Peyer's patch (tissue), 4 donors: ENCODE results near the gene LILRA1.

Experiments
- POLR2A ChIP-seq, 2 donors: fragments of 450-650 bp; IDR thresholded peaks; one replicate each; pipeline ENCODE4 v1.5.1; 2017; ENCODE audit warnings: antibody characterized with exemption in 2 of 2, mild to moderate bottlenecking in 2 of 2, moderate library complexity in 2 of 2
- TF ChIP-seq, protein P1 (sequence below), 6 experiments: fragments of 450-650 bp in 4 of 6; fragments of 200-600 bp in 2 of 6; sonication (generic) in 1 of 6; IDR thresholded peaks; one replicate each; pipeline ENCODE4 v1.5.1; 2017 to 2019; ENCODE audit warnings: antibody characterized with exemption in 6 of 6, mild to moderate bottlenecking in 3 of 6, moderate library complexity in 1 of 6

DNA sequence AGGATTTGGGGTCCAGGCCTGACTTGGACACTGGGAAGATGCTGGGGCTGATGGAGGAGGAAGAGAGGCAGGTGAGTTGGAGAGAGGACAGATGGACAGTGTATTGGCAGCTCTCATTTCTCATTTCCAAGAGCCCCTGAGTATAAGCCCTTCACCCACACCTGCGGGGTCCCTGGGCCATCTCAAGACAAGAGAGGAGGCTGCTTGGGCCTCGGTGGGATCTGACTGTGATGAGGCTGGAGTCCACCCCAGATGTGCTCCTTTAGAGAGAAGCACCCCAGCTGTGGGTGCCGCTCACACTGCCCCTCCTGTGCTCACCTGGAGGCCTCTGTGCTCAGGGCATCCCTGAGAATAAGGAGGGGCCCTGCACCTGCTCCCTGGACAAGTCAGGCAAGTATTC, 16.1 kb upstream of the LILRA1 start:
- TF ChIP-seq, protein P1, sequence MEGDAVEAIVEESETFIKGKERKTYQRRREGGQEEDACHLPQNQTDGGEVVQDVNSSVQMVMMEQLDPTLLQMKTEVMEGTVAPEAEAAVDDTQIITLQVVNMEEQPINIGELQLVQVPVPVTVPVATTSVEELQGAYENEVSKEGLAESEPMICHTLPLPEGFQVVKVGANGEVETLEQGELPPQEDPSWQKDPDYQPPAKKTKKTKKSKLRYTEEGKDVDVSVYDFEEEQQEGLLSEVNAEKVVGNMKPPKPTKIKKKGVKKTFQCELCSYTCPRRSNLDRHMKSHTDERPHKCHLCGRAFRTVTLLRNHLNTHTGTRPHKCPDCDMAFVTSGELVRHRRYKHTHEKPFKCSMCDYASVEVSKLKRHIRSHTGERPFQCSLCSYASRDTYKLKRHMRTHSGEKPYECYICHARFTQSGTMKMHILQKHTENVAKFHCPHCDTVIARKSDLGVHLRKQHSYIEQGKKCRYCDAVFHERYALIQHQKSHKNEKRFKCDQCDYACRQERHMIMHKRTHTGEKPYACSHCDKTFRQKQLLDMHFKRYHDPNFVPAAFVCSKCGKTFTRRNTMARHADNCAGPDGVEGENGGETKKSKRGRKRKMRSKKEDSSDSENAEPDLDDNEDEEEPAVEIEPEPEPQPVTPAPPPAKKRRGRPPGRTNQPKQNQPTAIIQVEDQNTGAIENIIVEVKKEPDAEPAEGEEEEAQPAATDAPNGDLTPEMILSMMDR (IDR thresholded peaks at IDR 0.05), result no peak
- no peak for TF ChIP-seq POLR2A (IDR thresholded peaks at IDR 0.05)
